GM12872 (cell line): ENCODE results near the gene S100A16.

Experiments
- CTCF ChIP-seq: IDR thresholded peaks from 3 replicates; pipeline ENCODE4 v1.5.1; 2011; ENCODE audit warnings: low read depth, mild to moderate bottlenecking, low read length, moderate library complexity; ENCODE audit not compliant: insufficient read depth

Gene S100A16

GRCh38 chr1:153633754-153634665 lies 21.1 kb upstream of the S100A16 start, which contains the start of gene CHTOP:
Gene CHTOP (plus strand): TSS chr1:153634066. CDS start chr1:153636589, 2,523 bp downstream.
- no peak for TF ChIP-seq CTCF

GRCh38 chr1:153633161-153633753 lies 20.3 kb upstream of the S100A16 start:
- no peak for TF ChIP-seq CTCF

GRCh38 chr1:153631047-153632022 lies 18.4 kb upstream of the S100A16 start:
- no peak for TF ChIP-seq CTCF

- TF ChIP-seq CTCF = no peak
Observed at GRCh38 chr1:153630384-153630783, 17.4 kb upstream of the S100A16 start.

- no peak for TF ChIP-seq CTCF
Observed at GRCh38 chr1:153629971-153630370, 17.0 kb upstream of the S100A16 start.

- no peak for TF ChIP-seq CTCF
Observed at GRCh38 chr1:153629343-153629665, 16.4 kb upstream of the S100A16 start.
